ENCODE data around the gene REXO2. TPM values are rescaled to one million over a fixed set of nuclear protein-coding genes. Genes with fewer than 3 reads are reported as not detected.

Gene REXO2
- total RNA-seq, 1 experiment from 2014 or later: 72.5 TPM

DNA sequence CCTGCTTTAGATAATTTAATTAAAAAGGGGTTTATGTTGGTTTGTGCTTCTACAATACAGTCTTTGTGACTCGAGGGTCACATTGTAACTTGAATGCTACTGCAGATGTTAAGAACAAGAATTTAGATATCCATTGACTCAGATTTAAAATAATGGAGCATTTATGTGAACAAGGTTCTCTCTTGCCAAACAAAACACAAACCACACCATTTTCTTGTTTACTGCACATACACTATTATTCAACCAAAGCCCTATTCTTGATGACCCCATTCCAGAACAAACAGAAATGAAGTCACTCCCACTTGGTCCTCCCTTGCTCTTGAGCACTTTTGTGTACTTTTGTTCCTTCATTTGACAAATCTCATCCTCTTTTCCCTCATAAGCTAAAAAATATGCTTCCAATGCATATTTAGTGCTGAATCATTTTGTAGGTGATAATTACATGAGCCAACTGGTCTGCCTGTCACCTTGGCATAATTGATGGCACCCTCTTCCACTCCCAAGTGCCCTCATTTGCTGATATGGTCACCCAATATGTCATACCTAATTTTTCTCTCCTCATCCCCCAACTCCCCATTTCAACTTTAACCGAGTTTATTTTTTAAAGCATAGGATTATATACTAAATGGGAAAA, 41.8 kb upstream of the REXO2 start:
- Histone ChIP-seq H3K4me1 (ENCODE audit: control insufficient read depth in 1 of 2, insufficient read depth in 2 of 2, low read length in 2 of 2) (peaks cover 0 to 14% of the 10 kb centered on the region in 2 experiments; a peak in 2 of 4 replicates), H2AFZ (ENCODE audit: low read depth, low read length, poor library complexity, severe bottlenecking) (no peak overlapping the region), H3K4me3 (replicated peaks in 1 of 2; ENCODE audit: low read depth in 1 of 2, low read length in 2 of 2) (no peak overlapping the region), H3K79me2 (ENCODE audit: insufficient read depth, low read length) (peaks cover 37% of the 10 kb centered on the region), H3K9ac (ENCODE audit: low read length) (no peak overlapping the region), H4K20me1 (ENCODE audit: insufficient read depth) (no peaks in the 10 kb centered on the region), H3K27me3 (ENCODE audit: insufficient read depth, low read length) (0 out of 2 replicates have a peak, but pooled peaks cover 6% of the 10 kb centered on the region), H3K4me2 (ENCODE audit: low read length) (no peak overlapping the region), H3K27ac (ENCODE audit: low read depth, low read length) (no peak overlapping the region), H3K9me2 (ENCODE audit: insufficient read depth) (no peaks in the 10 kb centered on the region), H3K36me3 (ENCODE audit: control insufficient read depth in 1 of 2, insufficient read depth in 2 of 2, low read length in 2 of 2) (no peaks in the 10 kb centered on the region), H3K9me3 (ENCODE audit: control insufficient read depth in 1 of 2, insufficient read depth in 1 of 2, low read depth in 1 of 2, low read length in 2 of 2) (no peaks in the 10 kb centered on the region)
- ChIA-PET CTCF (interaction anchor here (0.7 kb wide), 1 partner anchor 50 kb away, joined by 3 read pairs; no protein-coding TSS in a partner anchor), POLR2A (no interaction called here), RAD21 (ENCODE audit: low non-redundant PET in 1 of 2, low total read pairs in 2 of 2, uncharacterized antibody in 2 of 2, unreplicated experiment in 2 of 2) (interaction anchor here in 1 of 2 experiments (0.6 kb wide), 1 partner anchor 299 kb away, joined by 3 read pairs; no protein-coding TSS in a partner anchor)
- TF ChIP-seq, protein P1, sequence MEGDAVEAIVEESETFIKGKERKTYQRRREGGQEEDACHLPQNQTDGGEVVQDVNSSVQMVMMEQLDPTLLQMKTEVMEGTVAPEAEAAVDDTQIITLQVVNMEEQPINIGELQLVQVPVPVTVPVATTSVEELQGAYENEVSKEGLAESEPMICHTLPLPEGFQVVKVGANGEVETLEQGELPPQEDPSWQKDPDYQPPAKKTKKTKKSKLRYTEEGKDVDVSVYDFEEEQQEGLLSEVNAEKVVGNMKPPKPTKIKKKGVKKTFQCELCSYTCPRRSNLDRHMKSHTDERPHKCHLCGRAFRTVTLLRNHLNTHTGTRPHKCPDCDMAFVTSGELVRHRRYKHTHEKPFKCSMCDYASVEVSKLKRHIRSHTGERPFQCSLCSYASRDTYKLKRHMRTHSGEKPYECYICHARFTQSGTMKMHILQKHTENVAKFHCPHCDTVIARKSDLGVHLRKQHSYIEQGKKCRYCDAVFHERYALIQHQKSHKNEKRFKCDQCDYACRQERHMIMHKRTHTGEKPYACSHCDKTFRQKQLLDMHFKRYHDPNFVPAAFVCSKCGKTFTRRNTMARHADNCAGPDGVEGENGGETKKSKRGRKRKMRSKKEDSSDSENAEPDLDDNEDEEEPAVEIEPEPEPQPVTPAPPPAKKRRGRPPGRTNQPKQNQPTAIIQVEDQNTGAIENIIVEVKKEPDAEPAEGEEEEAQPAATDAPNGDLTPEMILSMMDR (IDR thresholded peaks at IDR 0.05 in 2 of 3, conservative IDR thresholded peaks at IDR 0.05 in 1 of 3; ENCODE audit: borderline replicate concordance in 1 of 3, insufficient read depth in 1 of 3, low read depth in 2 of 3, low read length in 2 of 3): no peak
- TF ChIP-seq POLR2AphosphoS5 (IDR thresholded peaks at IDR 0.05; ENCODE audit: low read depth, low read length): peak; percentile 35; the same call in 1 of the 2 replicates
- TF ChIP-seq CEBPB (IDR thresholded peaks at IDR 0.05; ENCODE audit: low read depth): no peak
- TF ChIP-seq EZH2phosphoT487 (IDR thresholded peaks at IDR 0.05; ENCODE audit: borderline replicate concordance): no peak
- DNase-seq (ENCODE audit: low read depth, low spot score): no peak
- no peak for ATAC-seq
- BruUV-seq (replicated peaks): no TSS peak
- intact Hi-C loops (cut with micrococcal nuclease): loop anchor here (5.0 kb wide), 1 partner anchor 50 kb away; no protein-coding TSS in a partner anchor

Measured in HCT116 (cell line).